Measurements from ENCODE around the gene DDX3X.

DDX3X gene

GRCh38 chrX:41335958-41336331, 2.0 kb downstream of the DDX3X start:
- H3K27ac Mint-ChIP-seq, result peak overlapping the region; percentile 100
- peaks cover 45% of the 10 kb centered on the region for H3K36me3 Mint-ChIP-seq
- peaks cover 12% of the 10 kb centered on the region for H3K27me3 Mint-ChIP-seq
- peak; percentile 24 for DNase-seq
- CTCF ChIA-PET, result no interaction called here
- no peaks in the 10 kb centered on the region for H3K9me3 Mint-ChIP-seq
- peak overlapping the region; percentile 86 for H3K4me3 Mint-ChIP-seq
- H3K4me1 Mint-ChIP-seq, result peaks cover 43% of the 10 kb centered on the region

GRCh38 chrX:41336447-41336846, 2.5 kb downstream of the DDX3X start:
- peaks cover 47% of the 10 kb centered on the region for H3K36me3 Mint-ChIP-seq
- H3K4me1 Mint-ChIP-seq, result peaks cover 43% of the 10 kb centered on the region
- peaks cover 12% of the 10 kb centered on the region for H3K27me3 Mint-ChIP-seq
- H3K9me3 Mint-ChIP-seq, result no peaks in the 10 kb centered on the region
- CTCF ChIA-PET, result interaction anchor here (1.0 to 1.1 kb wide), 2 partner anchors 47 to 107 kb away, joined by 3 read pairs; no protein-coding TSS in a partner anchor
- DNase-seq, result peak; percentile 21
- peak overlapping the region; percentile 86 for H3K4me3 Mint-ChIP-seq
- peak overlapping the region; percentile 100 for H3K27ac Mint-ChIP-seq

- Mint-ChIP-seq H3K4me3 (peak overlapping the region; percentile 86), H3K27me3 (peaks cover 12% of the 10 kb centered on the region), H3K27ac (peak overlapping the region; percentile 74), H3K36me3 (peaks cover 48% of the 10 kb centered on the region), H3K9me3 (no peaks in the 10 kb centered on the region), H3K4me1 (peaks cover 41% of the 10 kb centered on the region)
- CTCF ChIA-PET, result interaction anchor here (0.7 to 1.1 kb wide), 4 partner anchors 41 to 106 kb away, joined by 3 read pairs; no protein-coding TSS in a partner anchor
- DNase-seq, result no peak
These were observed 3.2 kb downstream of the DDX3X start for GRCh38 chrX:41337140-41337539.

GRCh38 chrX:41338436-41338835, 4.5 kb downstream of the DDX3X start:
- CTCF ChIA-PET, result interaction anchor here (1.2 kb wide), 1 partner anchor 48 kb away, joined by 3 read pairs; no protein-coding TSS in a partner anchor
- Mint-ChIP-seq H3K36me3 (peaks cover 54% of the 10 kb centered on the region), H3K27ac (no peak overlapping the region), H3K9me3 (no peaks in the 10 kb centered on the region), H3K4me3 (peak overlapping the region; percentile 86), H3K27me3 (peaks cover 12% of the 10 kb centered on the region), H3K4me1 (peaks cover 44% of the 10 kb centered on the region)
- DNase-seq, result no peak

- CTCF ChIA-PET, result interaction anchor here (1.2 kb wide), 1 partner anchor 47 kb away, joined by 3 read pairs; no protein-coding TSS in a partner anchor
- Mint-ChIP-seq H3K9me3 (no peaks in the 10 kb centered on the region), H3K27me3 (peaks cover 7% of the 10 kb centered on the region), H3K4me3 (peak overlapping the region; percentile 64), H3K27ac (no peak overlapping the region), H3K4me1 (peaks cover 44% of the 10 kb centered on the region), H3K36me3 (peaks cover 61% of the 10 kb centered on the region)
- no peak for DNase-seq
These were observed 5.2 kb downstream of the DDX3X start for GRCh38 chrX:41339148-41339547.

GRCh38 chrX:41344053-41344452, 10.1 kb downstream of the DDX3X start:
- Mint-ChIP-seq H3K27ac (no peak overlapping the region), H3K27me3 (no peaks in the 10 kb centered on the region), H3K4me1 (peaks cover 37% of the 10 kb centered on the region), H3K36me3 (peaks cover 57% of the 10 kb centered on the region), H3K9me3 (no peaks in the 10 kb centered on the region), H3K4me3 (no peak overlapping the region)
- CTCF ChIA-PET, result no interaction called here
- DNase-seq, result no peak

- H3K4me3 Mint-ChIP-seq, result no peak overlapping the region
- H3K4me1 Mint-ChIP-seq, result peaks cover 32% of the 10 kb centered on the region
- no peak overlapping the region for H3K27ac Mint-ChIP-seq
- no peaks in the 10 kb centered on the region for H3K27me3 Mint-ChIP-seq
- H3K9me3 Mint-ChIP-seq, result no peaks in the 10 kb centered on the region
- CTCF ChIA-PET, result no interaction called here
- DNase-seq, result no peak
- peaks cover 56% of the 10 kb centered on the region for H3K36me3 Mint-ChIP-seq
These were observed 13.2 kb downstream of the DDX3X start for GRCh38 chrX:41347186-41347585.

- Mint-ChIP-seq H3K4me3 (no peak overlapping the region), H3K9me3 (no peaks in the 10 kb centered on the region), H3K36me3 (peaks cover 49% of the 10 kb centered on the region), H3K27me3 (no peaks in the 10 kb centered on the region), H3K27ac (no peak overlapping the region), H3K4me1 (peaks cover 37% of the 10 kb centered on the region)
- no peak for DNase-seq
- CTCF ChIA-PET, result interaction anchor here (1.0 kb wide), 1 partner anchor 109 kb away, joined by 3 read pairs; no protein-coding TSS in a partner anchor
These were observed 14.6 kb downstream of the DDX3X start for GRCh38 chrX:41348551-41348950.

- H3K4me3 Mint-ChIP-seq, result no peak overlapping the region
- H3K27me3 Mint-ChIP-seq, result no peaks in the 10 kb centered on the region
- peaks cover 41% of the 10 kb centered on the region for H3K4me1 Mint-ChIP-seq
- H3K27ac Mint-ChIP-seq, result no peak overlapping the region
- no peaks in the 10 kb centered on the region for H3K9me3 Mint-ChIP-seq
- CTCF ChIA-PET, result no interaction called here
- DNase-seq, result no peak
- H3K36me3 Mint-ChIP-seq, result peaks cover 39% of the 10 kb centered on the region
These were observed 16.4 kb downstream of the DDX3X start for GRCh38 chrX:41350150-41350975.

GRCh38 chrX:41350976-41351569, 17.1 kb downstream of the DDX3X start:
- no peaks in the 10 kb centered on the region for H3K27me3 Mint-ChIP-seq
- H3K27ac Mint-ChIP-seq, result peak overlapping the region; percentile 24
- CTCF ChIA-PET, result no interaction called here
- no peak overlapping the region for H3K4me3 Mint-ChIP-seq
- H3K9me3 Mint-ChIP-seq, result no peaks in the 10 kb centered on the region
- H3K36me3 Mint-ChIP-seq, result peaks cover 36% of the 10 kb centered on the region
- peaks cover 41% of the 10 kb centered on the region for H3K4me1 Mint-ChIP-seq
- DNase-seq, result no peak

- DNase-seq, result no peak
- Mint-ChIP-seq H3K4me3 (no peak overlapping the region), H3K27me3 (no peaks in the 10 kb centered on the region), H3K4me1 (peaks cover 39% of the 10 kb centered on the region), H3K9me3 (no peaks in the 10 kb centered on the region), H3K36me3 (peaks cover 29% of the 10 kb centered on the region), H3K27ac (no peak overlapping the region)
- CTCF ChIA-PET, result no interaction called here
These were observed 18.0 kb downstream of the DDX3X start for GRCh38 chrX:41351923-41352322.

GRCh38 chrX:41352329-41352838, 18.4 kb downstream of the DDX3X start:
- H3K4me3 Mint-ChIP-seq, result no peak overlapping the region
- no peaks in the 10 kb centered on the region for H3K27me3 Mint-ChIP-seq
- CTCF ChIA-PET, result no interaction called here
- peak overlapping the region; percentile 63 for H3K27ac Mint-ChIP-seq
- peaks cover 36% of the 10 kb centered on the region for H3K4me1 Mint-ChIP-seq
- DNase-seq, result no peak
- H3K36me3 Mint-ChIP-seq, result peaks cover 25% of the 10 kb centered on the region
- H3K9me3 Mint-ChIP-seq, result no peaks in the 10 kb centered on the region

- Mint-ChIP-seq H3K27ac (no peak overlapping the region), H3K4me1 (peaks cover 32% of the 10 kb centered on the region), H3K9me3 (no peaks in the 10 kb centered on the region), H3K36me3 (peaks cover 13% of the 10 kb centered on the region), H3K4me3 (no peak overlapping the region), H3K27me3 (no peaks in the 10 kb centered on the region)
- DNase-seq, result no peak
- CTCF ChIA-PET, result interaction anchor here (0.5 kb wide), 1 partner anchor 43 kb away, joined by 3 read pairs; no protein-coding TSS in a partner anchor
These were observed 20.0 kb downstream of the DDX3X start for GRCh38 chrX:41353985-41354384.

GRCh38 chrX:41369152-41369551, 35.2 kb downstream of the DDX3X start:
- Mint-ChIP-seq H3K9me3 (no peaks in the 10 kb centered on the region), H3K4me3 (no peak overlapping the region), H3K4me1 (peaks cover 10% of the 10 kb centered on the region), H3K27ac (peak overlapping the region; percentile 52), H3K36me3 (no peaks in the 10 kb centered on the region), H3K27me3 (no peaks in the 10 kb centered on the region)
- DNase-seq, result no peak
- CTCF ChIA-PET, result no interaction called here

All from activated naive CD4-positive, alpha-beta T cell treated with anti-CD3 and anti-CD28 coated beads, Interleukin-2, amount 10 ng/mL, durations not matched to agents 7 days and 5 days (primary cell).